Loucy (cell line): Measurements from ENCODE around the gene ZNF207.

ENCODE experiments used
- EZH2phosphoT487 ChIP-seq: fragments of 200-600 bp; IDR thresholded peaks from 2 replicates; pipeline ENCODE4 v1.6.1; 2018; ENCODE audit warnings: antibody characterized with exemption, mild to moderate bottlenecking, moderate library complexity, borderline replicate concordance
- TF ChIP-seq, protein P1 (sequence below): fragments of 200-600 bp; sonication (generic); conservative IDR thresholded peaks from 2 replicates; pipeline ENCODE4 v1.5.1; 2014; ENCODE audit warnings: mild to moderate bottlenecking, antibody characterized with exemption, low read length

DNA sequence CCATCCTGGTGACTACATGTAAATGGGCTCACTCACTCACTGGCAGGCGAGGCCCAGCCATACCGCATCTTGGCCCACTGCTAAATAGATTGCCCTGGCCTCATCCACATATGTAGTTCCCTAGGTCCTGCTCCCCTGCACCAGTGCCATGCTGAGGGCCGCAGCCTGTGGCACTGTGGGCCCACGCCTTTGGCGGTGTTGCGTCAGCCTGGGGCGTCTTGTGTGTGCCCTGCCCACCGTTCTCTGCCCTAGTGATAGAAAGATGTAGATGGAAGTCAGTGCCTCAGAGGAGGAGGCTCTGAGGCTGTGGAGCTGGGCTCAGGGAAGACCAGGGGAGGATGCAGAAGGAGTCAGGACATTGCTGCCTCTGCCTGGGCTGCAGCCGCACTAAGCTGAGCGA is 26.9 kb upstream of the ZNF207 start:
- TF ChIP-seq, protein P1, sequence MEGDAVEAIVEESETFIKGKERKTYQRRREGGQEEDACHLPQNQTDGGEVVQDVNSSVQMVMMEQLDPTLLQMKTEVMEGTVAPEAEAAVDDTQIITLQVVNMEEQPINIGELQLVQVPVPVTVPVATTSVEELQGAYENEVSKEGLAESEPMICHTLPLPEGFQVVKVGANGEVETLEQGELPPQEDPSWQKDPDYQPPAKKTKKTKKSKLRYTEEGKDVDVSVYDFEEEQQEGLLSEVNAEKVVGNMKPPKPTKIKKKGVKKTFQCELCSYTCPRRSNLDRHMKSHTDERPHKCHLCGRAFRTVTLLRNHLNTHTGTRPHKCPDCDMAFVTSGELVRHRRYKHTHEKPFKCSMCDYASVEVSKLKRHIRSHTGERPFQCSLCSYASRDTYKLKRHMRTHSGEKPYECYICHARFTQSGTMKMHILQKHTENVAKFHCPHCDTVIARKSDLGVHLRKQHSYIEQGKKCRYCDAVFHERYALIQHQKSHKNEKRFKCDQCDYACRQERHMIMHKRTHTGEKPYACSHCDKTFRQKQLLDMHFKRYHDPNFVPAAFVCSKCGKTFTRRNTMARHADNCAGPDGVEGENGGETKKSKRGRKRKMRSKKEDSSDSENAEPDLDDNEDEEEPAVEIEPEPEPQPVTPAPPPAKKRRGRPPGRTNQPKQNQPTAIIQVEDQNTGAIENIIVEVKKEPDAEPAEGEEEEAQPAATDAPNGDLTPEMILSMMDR, result no peak
- TF ChIP-seq EZH2phosphoT487, result no peak
